Measurements from ENCODE around the gene NDUFV3.
"Not testable (repeated sequence)": the region's sequence is repeated elsewhere in the genome, so short reads cannot be mapped to it uniquely, and the experiment has no call there.

NDUFV3 gene

GRCh38 chr21:42923553-42924432 lies 30.7 kb downstream of the NDUFV3 start (continued):
- TF ChIP-seq ZNF585B (tag by site-specific recombination; IDR thresholded peaks at IDR 0.05) (no peak), PRDM2 (tag by site-specific recombination; IDR thresholded peaks at IDR 0.05; ENCODE audit: borderline replicate concordance) (no peak)

GRCh38 chr21:42924433-42924751 lies 31.3 kb downstream of the NDUFV3 start:
- H3K9me3 ChIP-seq (ENCODE audit: control insufficient read depth, insufficient read depth, low read depth, low read length): no peaks in the 10 kb centered on the region
- ChIA-PET CTCF (no interaction called here), POLR2A (no interaction called here)
- peak overlapping the region; percentile 53 for H3K27ac ChIP-seq (ENCODE audit: extremely low read depth, low read depth, low read length)
- H3K36me3 ChIP-seq (ENCODE audit: control insufficient read depth in 2 of 2, insufficient read depth in 1 of 2, low read length in 2 of 2): no peaks in the 10 kb centered on the region
- no peaks in the 10 kb centered on the region; the same call in 1 of the 2 replicates for H3K4me1 ChIP-seq (ENCODE audit: control insufficient read depth, insufficient read depth, low read length)
- no peak overlapping the region for H3K4me3 ChIP-seq (ENCODE audit: low read depth, low read length)
- no peak for TF ChIP-seq ZNF768 (tag by site-specific recombination; IDR thresholded peaks at IDR 0.05)
- TF ChIP-seq KLF8 (tag by site-specific recombination; IDR thresholded peaks at IDR 0.05): no peak
- TF ChIP-seq ZNF76 (tag by site-specific recombination; IDR thresholded peaks at IDR 0.05; ENCODE audit: borderline replicate concordance, low read depth): no peak
- 0 out of 2 replicates have a peak, but pooled peaks have one; percentile 3 for TF ChIP-seq REST (tag by site-specific recombination; IDR thresholded peaks at IDR 0.05)

- POLR2A ChIA-PET: no interaction called here
- no peak within 1 kb of the TSS; the same call in 1 of the 2 replicates for H3K27ac ChIP-seq (ENCODE audit: extremely low read depth, low read depth, low read length)
- no peak for TF ChIP-seq ZNF561 (tag by site-specific recombination; IDR thresholded peaks at IDR 0.05; ENCODE audit: borderline replicate concordance)
- 0 out of 2 replicates have a peak, but pooled peaks have one; percentile 13 for TF ChIP-seq PRDM10 (tag by site-specific recombination; IDR thresholded peaks at IDR 0.05)
- TF ChIP-seq ZNF530 (tag by site-specific recombination; IDR thresholded peaks at IDR 0.05; ENCODE audit: low read depth): no peak
- TF ChIP-seq ZNF324 (tag by site-specific recombination; IDR thresholded peaks at IDR 0.05): no peak
Measured at GRCh38 chr21:42925114-42925926, 32.2 kb downstream of the NDUFV3 start, which contains the start of gene ERVH48-1. Gene ERVH48-1, minus strand, starts transcription at chr21:42925630. Its CDS starts 6,624 bp downstream, at chr21:42919006.

GRCh38 chr21:42927474-42928200 lies 34.5 kb downstream of the NDUFV3 start:
- POLR2A ChIA-PET; H3K9me3 ChIP-seq (ENCODE audit: control insufficient read depth, insufficient read depth, low read depth, low read length); H3K4me3 ChIP-seq (ENCODE audit: low read depth, low read length); CTCF ChIA-PET; H3K4me1 ChIP-seq (ENCODE audit: control insufficient read depth, insufficient read depth, low read length); H3K36me3 ChIP-seq (ENCODE audit: control insufficient read depth in 2 of 2, insufficient read depth in 1 of 2, low read length in 2 of 2); H3K27ac ChIP-seq (ENCODE audit: extremely low read depth, low read depth, low read length): not testable (repeated sequence)

More at GRCh38 chr21:42925114-42925926, 32.2 kb downstream of the NDUFV3 start, which contains the start of gene ERVH48-1:
- no peaks in the 10 kb centered on the region; the same call in 1 of the 2 replicates for H3K4me1 ChIP-seq (ENCODE audit: control insufficient read depth, insufficient read depth, low read length)
- H3K4me3 ChIP-seq (ENCODE audit: low read depth, low read length): no peak within 1 kb of the TSS
- CTCF ChIA-PET: no interaction called here
- H3K9me3 ChIP-seq (ENCODE audit: control insufficient read depth, insufficient read depth, low read depth, low read length): no peaks in the 10 kb centered on the region
- H3K36me3 ChIP-seq (ENCODE audit: control insufficient read depth in 2 of 2, insufficient read depth in 1 of 2, low read length in 2 of 2): no peaks in the 10 kb centered on the region
